VCaP (cell line): Measurements from ENCODE around the gene IL11.

Experiments
- H3K27ac ChIP-seq: fragments of 450-650 bp; 2 replicates; pipeline ENCODE4 v1.5.1; 2017
- TF ChIP-seq, protein P1 (sequence below): fragments of 450-650 bp; conservative IDR thresholded peaks from 2 replicates; pipeline ENCODE4 v1.5.1; 2017; ENCODE audit warnings: mild to moderate bottlenecking, moderate library complexity

IL11 gene

DNA sequence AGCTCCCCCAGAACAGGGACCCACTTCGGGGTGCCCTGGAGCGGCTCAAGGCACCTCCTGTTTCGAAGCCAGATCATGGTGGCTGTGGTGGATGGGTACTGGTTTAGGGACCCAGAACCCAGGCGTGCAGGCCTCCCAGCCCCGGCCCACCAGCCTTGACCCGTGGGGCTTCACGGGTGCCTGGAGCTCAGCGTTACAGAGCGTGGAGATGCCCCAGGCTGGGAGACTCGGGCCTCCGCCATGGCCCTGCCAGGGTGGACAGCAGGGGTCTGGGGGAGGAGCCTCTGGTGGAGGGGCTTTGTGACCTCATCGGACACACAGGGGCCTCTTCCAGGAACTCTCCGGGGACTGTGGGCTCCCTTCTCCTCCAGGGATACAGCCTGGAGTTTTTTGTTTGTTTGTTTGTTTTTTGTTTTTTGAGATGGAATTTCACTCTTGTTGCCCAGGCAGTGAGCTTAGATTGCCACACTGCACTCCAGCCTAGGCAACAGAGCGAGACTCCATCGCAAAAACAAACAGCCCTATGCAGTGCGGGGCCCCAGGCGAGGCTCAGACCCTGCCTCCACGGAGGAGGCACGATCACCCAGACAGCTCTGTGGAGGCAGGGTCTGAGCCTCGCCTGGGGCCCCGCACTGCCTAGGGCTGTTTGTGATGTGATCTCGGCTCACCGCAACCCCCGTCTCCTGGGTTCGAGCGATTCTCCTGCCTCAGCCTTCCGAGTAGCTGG, 7.1 kb downstream of the IL11 start, which contains the start of gene GARIN5B:
TSS of gene GARIN5B (minus strand) at position 271 of the 727 bp plus-strand sequence. CDS start at position 77, 194 bp downstream.
- no peak within 1 kb of the TSS for H3K27ac ChIP-seq
- TF ChIP-seq, protein P1, sequence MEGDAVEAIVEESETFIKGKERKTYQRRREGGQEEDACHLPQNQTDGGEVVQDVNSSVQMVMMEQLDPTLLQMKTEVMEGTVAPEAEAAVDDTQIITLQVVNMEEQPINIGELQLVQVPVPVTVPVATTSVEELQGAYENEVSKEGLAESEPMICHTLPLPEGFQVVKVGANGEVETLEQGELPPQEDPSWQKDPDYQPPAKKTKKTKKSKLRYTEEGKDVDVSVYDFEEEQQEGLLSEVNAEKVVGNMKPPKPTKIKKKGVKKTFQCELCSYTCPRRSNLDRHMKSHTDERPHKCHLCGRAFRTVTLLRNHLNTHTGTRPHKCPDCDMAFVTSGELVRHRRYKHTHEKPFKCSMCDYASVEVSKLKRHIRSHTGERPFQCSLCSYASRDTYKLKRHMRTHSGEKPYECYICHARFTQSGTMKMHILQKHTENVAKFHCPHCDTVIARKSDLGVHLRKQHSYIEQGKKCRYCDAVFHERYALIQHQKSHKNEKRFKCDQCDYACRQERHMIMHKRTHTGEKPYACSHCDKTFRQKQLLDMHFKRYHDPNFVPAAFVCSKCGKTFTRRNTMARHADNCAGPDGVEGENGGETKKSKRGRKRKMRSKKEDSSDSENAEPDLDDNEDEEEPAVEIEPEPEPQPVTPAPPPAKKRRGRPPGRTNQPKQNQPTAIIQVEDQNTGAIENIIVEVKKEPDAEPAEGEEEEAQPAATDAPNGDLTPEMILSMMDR, result no peak

DNA sequence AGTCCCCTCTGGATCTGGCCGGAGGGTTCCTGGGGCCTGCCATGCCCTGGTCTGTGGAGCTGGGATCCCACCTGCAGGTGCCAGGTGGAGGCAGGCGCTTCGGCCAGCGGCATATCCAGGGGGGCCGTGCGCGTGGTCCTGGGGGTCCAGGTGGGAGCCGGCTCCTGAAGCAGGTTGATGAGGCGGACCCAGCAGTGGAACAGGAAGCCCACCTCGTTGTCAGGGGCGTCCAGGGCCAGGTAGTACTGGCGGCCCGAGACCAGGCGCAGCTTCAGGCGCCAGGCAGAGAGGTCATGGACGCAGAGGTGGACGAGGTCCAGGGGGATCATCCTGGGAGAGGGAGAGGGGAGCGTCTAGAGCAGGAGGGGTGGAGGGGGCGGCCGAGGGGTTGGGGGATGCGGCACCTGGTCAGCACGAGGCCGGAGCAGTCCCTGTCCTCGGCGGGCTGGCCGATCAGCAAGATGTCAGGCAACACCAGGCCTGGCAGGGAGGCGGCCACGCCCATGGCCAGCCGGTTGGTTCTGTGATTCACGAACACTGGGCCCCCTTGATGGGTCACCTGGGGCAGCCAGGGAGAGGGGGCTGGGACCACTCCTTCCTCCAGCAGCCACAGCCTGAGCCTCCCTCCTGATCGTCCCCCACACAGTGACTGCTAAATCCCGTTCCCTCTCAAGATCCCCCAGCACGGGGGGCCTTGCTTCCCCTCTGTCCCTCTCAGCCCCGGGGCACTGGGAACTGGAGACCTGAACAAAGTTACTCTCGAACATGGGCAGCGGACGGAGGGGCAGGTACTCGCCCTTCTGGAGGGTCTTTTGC, 7.9 kb downstream of the IL11 start:
- TF ChIP-seq, protein P1, result no peak
- H3K27ac ChIP-seq, result no peak overlapping the region

DNA sequence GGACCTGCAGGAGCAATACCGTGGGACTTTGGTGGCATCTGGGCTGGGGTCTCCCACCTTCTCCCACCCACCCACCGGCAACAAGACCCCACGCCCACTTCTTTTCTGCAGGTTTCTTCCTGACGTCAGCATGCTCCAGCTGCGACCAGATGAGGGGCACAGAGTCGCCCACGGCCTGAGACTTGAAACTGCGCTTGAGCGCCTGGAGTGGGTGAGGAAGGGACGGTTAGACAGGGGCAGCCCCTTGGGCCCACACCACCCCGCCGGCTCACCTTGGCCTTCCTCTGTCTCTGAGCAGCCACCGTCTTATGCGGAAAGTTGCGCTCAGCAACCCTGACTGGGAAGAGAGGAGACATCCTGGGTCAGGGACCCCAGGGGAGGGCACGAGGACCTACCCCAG, 9.4 kb downstream of the IL11 start:
- H3K27ac ChIP-seq, result no peak overlapping the region
- TF ChIP-seq, protein P1, result no peak

DNA sequence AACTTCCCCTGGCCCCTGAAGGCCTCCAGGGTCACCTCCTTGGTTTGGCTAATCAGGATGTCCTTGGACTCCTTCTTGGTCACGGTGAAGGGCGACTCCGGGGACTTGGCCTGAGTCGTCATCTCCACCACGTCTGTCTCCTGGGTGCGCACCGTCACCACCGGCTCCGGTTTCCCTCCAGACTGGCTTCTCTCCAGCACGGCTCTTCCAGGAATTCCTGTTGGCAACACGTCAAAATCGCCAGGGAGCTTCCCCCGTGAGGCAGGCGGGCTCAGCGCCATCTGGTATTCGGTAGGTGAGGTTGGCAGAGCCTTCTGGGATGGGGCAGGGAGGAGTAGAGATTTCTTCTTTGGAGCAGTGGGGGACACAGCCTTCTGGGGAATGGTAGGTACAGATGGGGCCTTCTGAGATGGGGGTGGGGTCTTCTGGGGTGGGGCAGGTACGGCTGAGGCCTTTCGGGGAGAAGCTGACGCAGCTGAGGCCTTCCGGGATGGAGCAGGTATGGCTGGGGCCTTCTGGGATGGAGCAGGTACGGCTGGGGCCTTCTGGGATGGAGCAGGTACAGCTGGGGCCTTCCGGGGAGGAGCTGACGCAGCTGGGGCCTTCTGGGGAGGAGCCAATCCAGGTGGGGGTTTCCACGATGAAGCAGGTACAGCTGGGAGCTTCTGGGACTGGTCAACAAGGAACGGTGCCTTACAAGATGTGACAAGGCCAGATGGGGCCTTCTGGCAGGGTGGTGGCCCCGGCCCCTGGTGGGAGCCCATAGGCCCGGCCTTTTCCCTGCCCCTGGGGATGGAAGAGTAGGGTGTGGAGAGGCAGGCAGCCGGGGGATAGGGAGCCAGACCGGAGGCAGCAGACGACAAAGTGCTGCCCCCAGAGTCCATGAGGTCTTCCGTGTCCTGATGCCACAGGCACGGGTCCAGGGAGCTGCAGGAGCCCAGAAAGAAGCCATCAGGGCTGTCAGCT, 11.0 kb downstream of the IL11 start:
- TF ChIP-seq, protein P1, result no peak
- no peak overlapping the region for H3K27ac ChIP-seq

DNA sequence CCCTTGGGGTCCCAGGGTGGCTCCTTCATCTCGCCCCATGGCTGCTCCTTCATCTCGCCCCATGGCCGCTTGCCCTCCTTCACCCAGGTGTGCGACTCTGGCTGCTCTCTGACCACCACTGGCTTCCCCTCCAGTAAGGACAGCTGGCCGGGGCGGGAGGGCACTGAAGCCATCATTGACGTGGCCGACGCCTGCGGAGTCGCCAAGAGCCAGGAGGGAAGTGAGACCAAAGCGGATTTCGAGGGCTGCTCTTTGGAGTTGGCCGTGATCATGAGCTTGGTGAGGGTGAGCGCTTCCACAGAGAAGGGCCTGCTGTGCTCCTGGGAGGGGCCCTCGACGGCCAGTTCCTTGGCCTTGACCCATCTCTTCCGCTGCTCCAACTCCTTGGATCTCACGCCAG, 11.8 kb downstream of the IL11 start:
- TF ChIP-seq, protein P1, result no peak

DNA sequence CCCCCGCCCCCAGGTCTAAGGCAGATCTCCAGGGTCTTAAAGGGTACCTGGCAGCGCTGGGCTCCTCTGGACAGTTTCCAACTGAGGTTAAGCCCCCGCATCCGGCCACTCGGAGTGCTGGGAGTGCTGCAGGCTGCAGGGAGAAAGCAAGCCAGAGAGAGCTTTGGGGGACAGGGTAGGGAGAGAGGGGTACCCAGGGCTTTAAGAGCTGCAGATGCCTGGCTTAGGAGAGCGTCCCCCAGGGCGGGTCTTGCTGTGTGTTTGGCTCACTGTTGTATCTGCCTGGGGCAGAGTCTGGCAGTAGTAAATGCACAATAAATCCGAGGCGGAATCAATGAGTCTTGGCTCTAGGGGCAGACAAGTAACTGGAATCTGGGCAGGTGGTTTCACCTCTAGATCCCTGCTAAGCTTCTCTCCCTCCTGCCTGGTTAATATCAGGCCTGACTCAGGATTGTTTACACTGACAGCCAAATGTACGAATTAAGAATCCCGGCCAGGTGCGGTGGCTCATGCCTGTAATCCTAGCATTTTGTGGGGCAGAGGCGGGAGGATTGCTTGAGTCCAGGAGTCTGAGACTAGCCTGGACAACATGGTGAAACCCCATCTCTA, 14.9 kb downstream of the IL11 start:
- H3K27ac ChIP-seq, result no peak overlapping the region
- TF ChIP-seq, protein P1, result no peak

More for the DNA sequence above, 11.8 kb downstream of the IL11 start:
- no peak overlapping the region for H3K27ac ChIP-seq
